ENCODE results near the gene CNNM3.
"Not testable (repeated sequence)": the region's sequence is repeated elsewhere in the genome, so short reads cannot be mapped to it uniquely, and the experiment has no call there.

Gene CNNM3

DNA sequence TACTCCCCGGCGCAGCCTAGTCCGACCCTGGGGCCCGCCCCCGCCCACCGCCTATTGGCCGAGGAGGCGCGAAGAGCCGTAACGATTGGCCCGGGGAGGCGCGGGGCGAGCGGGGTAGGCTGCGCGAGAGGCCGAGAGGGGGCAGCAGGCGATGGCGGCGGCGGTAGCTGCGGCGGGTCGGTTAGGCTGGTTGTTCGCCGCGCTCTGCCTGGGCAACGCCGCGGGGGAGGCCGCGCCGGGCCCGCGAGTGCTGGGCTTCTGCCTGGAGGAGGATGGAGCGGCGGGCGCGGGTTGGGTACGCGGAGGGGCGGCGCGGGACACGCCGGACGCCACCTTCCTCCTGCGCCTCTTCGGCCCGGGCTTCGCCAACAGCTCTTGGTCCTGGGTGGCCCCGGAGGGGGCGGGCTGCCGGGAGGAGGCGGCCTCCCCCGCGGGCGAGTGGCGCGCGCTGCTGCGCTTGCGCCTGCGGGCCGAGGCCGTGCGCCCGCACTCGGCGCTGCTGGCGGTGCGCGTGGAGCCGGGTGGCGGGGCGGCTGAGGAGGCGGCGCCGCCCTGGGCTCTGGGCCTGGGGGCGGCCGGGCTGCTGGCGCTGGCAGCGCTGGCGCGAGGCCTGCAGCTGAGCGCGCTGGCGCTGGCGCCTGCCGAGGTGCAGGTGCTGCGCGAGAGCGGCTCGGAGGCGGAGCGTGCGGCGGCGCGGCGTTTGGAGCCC lies at the start of gene CNNM3:
Gene CNNM3, plus strand, starts transcription at position 142 of the 709 bp plus-strand sequence. Its CDS starts 10 bp downstream, at position 152.
- peak; percentile 94 for DNase-seq (ENCODE audit: low spot score)

GRCh38 chr2:96767135-96767871 lies 48.8 kb upstream of the CNNM3 start:
- no peak for DNase-seq (ENCODE audit: low spot score)

GRCh38 chr2:96768083-96768561 lies 47.9 kb upstream of the CNNM3 start:
- DNase-seq (ENCODE audit: low spot score): no peak

DNA sequence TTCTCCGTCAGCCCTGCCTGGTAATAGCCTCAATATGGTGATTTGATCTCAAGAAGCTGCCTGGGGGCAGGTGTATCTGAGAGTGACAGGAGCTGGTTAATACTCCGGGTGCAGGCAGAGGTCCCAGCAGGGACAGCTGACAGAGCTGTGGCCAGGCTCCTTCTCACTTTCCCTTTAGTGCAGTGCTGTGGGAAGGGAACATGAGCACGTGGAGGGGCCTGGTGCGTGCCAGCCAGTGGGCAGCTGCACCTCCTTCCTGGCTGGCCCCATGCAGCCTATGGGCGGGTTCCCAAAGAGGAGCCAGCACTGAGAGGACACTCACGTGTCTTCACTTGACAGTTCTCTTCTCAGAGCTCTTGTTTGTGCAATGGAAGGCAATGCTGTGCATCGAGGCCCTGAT lies 46.3 kb upstream of the CNNM3 start:
- no peak for DNase-seq (ENCODE audit: low spot score)

DNA sequence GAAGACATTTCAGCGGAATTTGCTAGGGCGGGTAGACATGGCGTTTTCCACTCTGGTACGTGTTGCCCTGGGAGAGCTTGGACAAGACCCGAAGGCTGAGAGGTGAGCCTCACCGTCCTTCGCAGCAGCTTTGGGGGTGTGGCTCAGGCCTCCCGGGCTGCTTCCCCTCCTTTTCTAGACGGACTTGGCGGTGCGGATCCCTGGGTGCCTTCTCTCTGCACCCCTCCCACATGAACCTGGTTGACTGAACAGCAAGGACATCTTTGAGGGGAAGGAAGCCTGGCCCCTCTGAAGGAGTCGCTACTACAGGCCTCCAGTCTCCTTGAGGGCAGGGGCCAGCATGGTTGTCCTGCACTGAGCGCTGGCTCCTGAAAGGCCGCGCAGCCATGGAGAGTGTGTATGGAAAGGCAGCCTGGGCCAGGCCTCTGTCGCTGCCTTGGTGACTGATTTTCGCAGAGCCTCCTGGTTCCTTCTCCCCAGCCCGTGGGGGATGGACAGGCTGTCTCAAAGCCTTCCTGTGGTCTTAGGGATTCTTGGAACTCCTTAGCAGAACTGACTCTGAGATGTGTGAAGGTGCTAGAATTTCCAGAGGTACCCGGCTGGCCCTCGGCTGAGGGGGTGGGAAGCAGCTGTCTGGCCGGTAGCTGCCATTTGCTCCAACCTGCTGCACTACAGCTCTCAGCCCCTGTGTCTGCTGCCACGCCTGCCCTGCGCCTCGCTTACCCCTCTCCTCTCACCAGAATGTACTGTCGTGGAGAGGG lies 45.4 kb upstream of the CNNM3 start:
- DNase-seq (ENCODE audit: low spot score): no peak

- DNase-seq (ENCODE audit: low spot score): no peak
Measured at GRCh38 chr2:96771796-96772618, 44.1 kb upstream of the CNNM3 start.

- peak; percentile 35 for DNase-seq (ENCODE audit: low spot score)
Measured at GRCh38 chr2:96772903-96773671, 43.0 kb upstream of the CNNM3 start.

DNA sequence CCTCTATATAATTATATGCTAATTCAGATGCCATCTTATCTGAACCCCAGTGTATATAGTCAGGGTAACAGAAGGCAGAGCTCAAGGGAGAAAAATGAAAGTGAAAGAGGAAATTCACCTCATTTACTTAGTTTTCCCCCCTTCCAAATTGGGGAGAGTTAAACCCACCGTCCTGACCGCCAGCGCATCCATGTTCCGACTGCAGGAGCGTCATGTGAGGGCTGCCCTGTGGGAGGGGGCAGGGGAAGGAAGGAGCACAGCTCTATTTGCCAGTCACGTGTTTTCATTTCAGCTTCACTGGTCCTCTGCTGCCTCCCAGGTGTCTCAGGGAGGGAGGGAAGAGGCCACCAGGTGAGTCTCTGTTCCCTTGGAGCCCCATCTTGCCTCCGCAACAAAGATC lies 42.1 kb upstream of the CNNM3 start:
- DNase-seq (ENCODE audit: low spot score): peak; percentile 26

DNA sequence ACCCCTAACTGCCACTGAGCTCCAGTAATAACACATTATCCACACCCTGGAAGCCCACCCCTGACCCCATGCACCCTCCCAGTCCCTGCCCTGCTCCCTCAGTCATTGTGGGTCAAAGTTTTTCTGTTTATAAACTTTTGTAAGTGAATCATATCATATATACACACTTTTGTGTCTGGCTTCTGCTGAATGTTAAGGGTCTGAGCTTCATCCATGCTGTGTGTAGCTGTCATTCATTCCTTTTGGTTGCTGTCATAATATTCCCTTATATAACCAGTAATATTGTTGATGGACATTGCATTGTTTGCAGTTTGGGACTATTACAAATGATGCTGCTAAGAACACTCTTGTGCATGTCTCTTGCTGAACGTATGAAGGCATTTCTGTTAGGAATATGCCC lies 40.9 kb upstream of the CNNM3 start:
- DNase-seq (ENCODE audit: low spot score): no peak

DNA sequence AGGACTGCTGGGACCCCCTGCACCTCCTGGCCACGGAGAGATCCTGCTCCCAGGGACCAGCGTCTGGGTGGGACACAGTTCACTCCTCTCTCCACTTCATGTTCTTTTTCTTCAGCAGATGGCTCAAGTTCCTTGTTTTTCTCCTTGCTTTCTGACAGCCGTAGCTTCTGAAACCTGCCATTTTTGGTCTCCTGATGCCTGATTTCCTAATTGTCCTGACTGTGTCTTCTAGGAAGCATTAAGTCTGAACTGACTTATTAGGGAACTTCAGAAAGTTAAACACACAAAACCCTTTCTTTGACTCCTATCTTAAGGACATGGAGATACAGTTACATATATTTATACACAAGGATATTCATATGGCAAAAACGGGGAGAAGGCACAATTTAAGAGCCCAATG lies 32.7 kb upstream of the CNNM3 start:
- DNase-seq (ENCODE audit: low spot score): no peak

DNA sequence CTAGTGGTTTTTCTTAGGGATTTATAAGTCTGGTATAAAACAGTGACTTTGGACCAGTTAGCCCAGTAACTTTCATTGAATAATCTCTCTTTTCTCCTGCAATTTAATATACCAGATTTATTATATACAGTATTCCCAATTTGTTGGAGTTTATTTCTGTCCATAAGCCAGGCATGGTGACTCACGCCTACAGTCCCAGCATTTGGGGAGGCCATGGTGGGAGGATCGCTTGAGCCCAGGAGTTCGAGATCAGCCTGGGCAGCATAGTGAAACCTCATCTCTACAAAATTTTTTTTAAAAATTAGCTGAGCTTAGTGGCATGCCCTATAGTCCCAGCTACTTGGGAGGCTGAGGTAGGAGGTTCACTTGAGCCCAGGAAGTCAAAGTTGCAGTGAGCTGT lies 28.7 kb upstream of the CNNM3 start:
- DNase-seq (ENCODE audit: low spot score): no peak

GRCh38 chr2:96788442-96789244 lies 27.4 kb upstream of the CNNM3 start:
- no peak for DNase-seq (ENCODE audit: low spot score)

DNA sequence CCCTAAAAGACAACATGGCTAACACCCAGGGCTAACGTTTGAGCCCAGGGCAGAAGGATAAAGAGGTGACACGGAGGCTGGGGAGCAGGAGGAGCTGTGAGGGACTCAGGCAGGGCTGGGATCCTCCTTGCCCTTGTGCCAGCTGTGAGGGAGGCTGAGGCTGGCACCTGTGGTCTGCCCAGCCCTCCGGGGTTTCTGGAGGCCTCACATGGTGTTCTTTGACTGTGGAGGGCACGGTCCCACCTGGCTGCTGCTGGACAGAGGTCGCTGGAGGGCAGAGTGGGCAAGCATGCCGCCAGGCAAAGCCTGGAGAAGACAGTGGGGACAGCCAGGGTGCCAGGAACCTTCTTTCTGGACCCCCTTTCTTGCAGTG lies 26.8 kb upstream of the CNNM3 start:
- DNase-seq (ENCODE audit: low spot score): no peak

DNA sequence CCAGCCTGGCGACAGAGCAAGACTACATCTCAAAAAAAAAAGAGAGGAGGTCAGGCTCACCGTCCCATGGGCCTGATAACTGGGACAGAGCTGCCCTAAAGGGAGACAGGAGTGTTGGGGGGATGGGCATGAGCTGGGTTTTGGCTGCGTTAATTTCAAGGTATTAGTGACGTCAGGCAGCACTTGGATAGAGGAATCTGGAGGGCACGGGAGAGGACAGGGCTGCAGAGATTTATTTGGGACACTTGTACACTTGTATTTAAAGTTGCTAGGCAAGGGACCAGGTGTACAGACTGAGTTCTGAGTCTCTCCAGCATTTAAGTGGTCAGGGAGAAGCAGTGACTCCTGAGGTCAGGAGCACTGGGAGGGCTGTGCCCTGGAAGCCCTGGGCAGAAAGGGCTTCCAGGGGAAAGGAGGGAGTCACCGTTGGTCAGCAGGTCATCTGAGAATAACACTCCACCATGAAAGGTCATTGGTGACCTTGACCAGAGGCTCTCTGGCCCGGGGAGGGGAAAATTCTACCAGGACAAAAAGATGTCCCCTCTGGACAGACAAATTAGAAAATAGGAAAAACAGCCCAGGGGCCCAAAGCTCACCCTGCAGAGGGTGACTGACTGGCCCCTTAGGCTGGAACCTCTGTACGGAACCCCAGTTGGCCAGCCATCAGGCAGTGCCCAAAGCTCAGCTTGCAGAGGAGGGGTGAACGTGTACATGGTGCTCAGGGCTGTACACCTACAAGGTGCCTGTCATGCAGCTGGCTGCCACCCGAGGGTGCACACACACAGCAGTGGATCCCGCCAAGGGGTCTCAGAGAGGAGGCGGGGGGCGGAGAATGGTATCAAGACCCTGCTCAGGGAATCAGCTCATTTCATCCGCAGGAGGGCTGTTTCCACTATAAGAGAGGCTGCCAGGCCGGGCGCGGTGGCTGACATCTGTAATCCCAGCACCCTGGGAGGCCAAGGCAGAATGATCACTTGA lies 23.0 kb upstream of the CNNM3 start:
- no peak for DNase-seq (ENCODE audit: low spot score)

- DNase-seq (ENCODE audit: low spot score): no peak
Measured at GRCh38 chr2:96795076-96795475, 21.0 kb upstream of the CNNM3 start.

DNA sequence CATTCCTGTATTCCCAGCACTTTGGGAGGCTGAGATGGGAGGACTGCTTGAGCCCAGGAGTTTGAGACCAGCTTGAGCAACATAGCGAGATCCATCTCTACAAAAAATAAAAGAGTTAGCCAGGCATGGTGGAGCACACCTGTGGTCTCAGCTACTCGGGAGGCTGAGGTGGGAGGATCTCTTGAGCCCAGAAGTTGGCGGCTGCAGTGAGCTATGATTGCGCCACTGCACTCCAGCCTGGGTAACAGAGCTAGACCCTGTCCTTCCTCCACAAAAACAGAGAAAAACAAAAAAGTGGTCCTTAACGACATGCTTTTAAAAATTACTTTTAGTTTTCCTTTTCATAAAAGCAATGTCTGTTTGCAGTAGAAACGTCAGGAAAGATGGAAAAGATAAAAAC lies 19.6 kb upstream of the CNNM3 start:
- DNase-seq (ENCODE audit: low spot score): not testable (repeated sequence)

DNA sequence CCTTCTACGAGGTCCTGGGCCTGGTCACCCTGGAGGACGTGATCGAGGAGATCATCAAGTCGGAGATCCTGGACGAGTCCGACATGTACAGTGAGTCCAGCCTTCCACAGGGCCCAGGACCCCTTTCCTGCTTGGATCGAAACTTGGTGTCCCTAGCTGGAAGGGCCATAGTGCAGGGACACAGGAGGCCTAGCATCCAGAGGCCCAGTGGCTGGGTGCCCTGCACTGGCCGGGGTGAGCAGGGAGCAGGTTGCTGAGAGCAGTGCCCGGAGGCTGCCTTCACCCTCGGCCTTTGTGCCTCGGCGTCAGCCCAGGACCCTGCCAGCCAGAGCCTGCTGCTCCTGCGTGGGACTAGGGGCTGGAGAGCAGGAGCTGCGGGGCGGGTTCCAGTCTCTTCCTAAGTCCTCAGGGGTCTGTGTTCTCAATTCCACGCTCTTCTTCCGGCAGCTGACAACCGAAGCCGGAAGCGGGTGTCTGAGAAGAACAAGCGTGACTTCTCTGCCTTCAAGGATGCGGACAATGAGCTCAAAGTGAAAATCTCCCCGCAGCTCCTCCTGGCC lies 18.9 kb upstream of the CNNM3 start:
- no peak for DNase-seq (ENCODE audit: low spot score)

- DNase-seq (ENCODE audit: low spot score): no peak
Measured at GRCh38 chr2:96798733-96799622, 17.1 kb upstream of the CNNM3 start.

Measured in hematopoietic multipotent progenitor cell treated with erythropoietin and hydrocortisone succinate and interleukin-3 and kit ligand, for 15 days (in vitro differentiated cells).